Ascending aorta (tissue), 2 donors: ENCODE data around the gene HEPN1. TPM values are rescaled to one million over a fixed set of nuclear protein-coding genes. Genes with fewer than 3 reads are reported as not detected.
A peak's percentile ranks its signal among the peaks of the same experiment; 100 is the strongest.

Experiments used
- DNase-seq, 2 donors: peaks; one replicate each; pipeline ENCODE4 v3.0.0-alpha.2; 2019; ENCODE audit warnings: low spot score in 2 of 2
- H3K27ac ChIP-seq, 2 donors: fragments of 200-600 bp; sonication (generic); one replicate each; pipeline ENCODE4 v1.5.1; 2016 to 2017; ENCODE audit warnings: mild to moderate bottlenecking in 1 of 2
- H3K27me3 ChIP-seq: fragments of 200-600 bp; sonication (generic); one replicate; pipeline ENCODE4 v1.5.1; 2017
- H3K36me3 ChIP-seq, 2 donors: fragments of 200-600 bp; sonication (generic); one replicate each; pipeline ENCODE4 v1.5.1; 2016
- H3K4me1 ChIP-seq, 2 donors: fragments of 200-600 bp; sonication (generic); one replicate each; pipeline ENCODE4 v1.5.1; 2016 to 2017; ENCODE audit warnings: mild to moderate bottlenecking in 1 of 2
- H3K4me3 ChIP-seq, 2 donors: fragments of 200-600 bp; sonication (generic); one replicate each; pipeline ENCODE4 v1.5.1; 2016 to 2017; ENCODE audit warnings: mild to moderate bottlenecking in 1 of 2
- H3K9me3 ChIP-seq, 2 donors: fragments of 200-600 bp; sonication (generic); one replicate each; pipeline ENCODE4 v1.5.1; 2016
- CTCF ChIP-seq, 3 experiments: fragments of 200-600 bp in 2 of 3; fragments of 450-650 bp in 1 of 3; sonication (generic) in 2 of 3; IDR thresholded peaks; one replicate each; pipeline ENCODE4 v1.5.1; 2016 to 2019; ENCODE audit warnings: antibody characterized with exemption in 3 of 3, mild to moderate bottlenecking in 1 of 3, moderate library complexity in 1 of 3
- intact Hi-C: fragments of 100-400 bp; cut with DNase I; formaldehyde crosslinking; loops from one replicate; pipeline ENCODE4 v1.15.1; 2023
- total RNA-seq: library from RNA; depleted of rRNA; stranded (reverse); fragments of >200 nt; gene quantifications from one replicate; pipeline ENCODE4 v1.1.0, GENCODE V29; 2016

HEPN1 gene
- total RNA-seq, 1 donor from 2014 or later: not detected

- TF ChIP-seq CTCF (IDR thresholded peaks at IDR 0.05): no peak
- intact Hi-C loops: no loop called here
- no peak overlapping the region for H3K27ac ChIP-seq
- H3K4me1 ChIP-seq: no peaks in the 10 kb centered on the region
- no peaks in the 10 kb centered on the region for H3K36me3 ChIP-seq
- H3K4me3 ChIP-seq: no peak overlapping the region
- no peaks in the 10 kb centered on the region for H3K9me3 ChIP-seq
- H3K27me3 ChIP-seq: no peaks in the 10 kb centered on the region
- DNase-seq: no peak
These were observed 2.7 kb upstream of the HEPN1 start for GRCh38 chr11:124916370-124916710.

GRCh38 chr11:124917115-124917637 is 1.9 kb upstream of the HEPN1 start:
- intact Hi-C loops: no loop called here
- Histone ChIP-seq H3K4me1 (no peaks in the 10 kb centered on the region), H3K36me3 (no peaks in the 10 kb centered on the region), H3K27ac (no peak overlapping the region), H3K27me3 (no peaks in the 10 kb centered on the region), H3K4me3 (no peak overlapping the region), H3K9me3 (no peaks in the 10 kb centered on the region)
- TF ChIP-seq CTCF (IDR thresholded peaks at IDR 0.05): no peak
- DNase-seq: no peak

GRCh38 chr11:124919898-124920297 is 848 bp downstream of the HEPN1 start:
- no peaks in the 10 kb centered on the region for H3K27me3 ChIP-seq
- intact Hi-C loops: no loop called here
- no peak for DNase-seq
- TF ChIP-seq CTCF (IDR thresholded peaks at IDR 0.05): no peak
- H3K9me3 ChIP-seq: no peaks in the 10 kb centered on the region
- H3K4me1 ChIP-seq: no peaks in the 10 kb centered on the region
- H3K27ac ChIP-seq: no peak overlapping the region
- no peaks in the 10 kb centered on the region for H3K36me3 ChIP-seq
- no peak overlapping the region for H3K4me3 ChIP-seq

- no peak for TF ChIP-seq CTCF (IDR thresholded peaks at IDR 0.05)
- no peak overlapping the region for H3K27ac ChIP-seq
- intact Hi-C loops: no loop called here
- H3K4me1 ChIP-seq: no peaks in the 10 kb centered on the region
- H3K36me3 ChIP-seq: no peaks in the 10 kb centered on the region
- DNase-seq: no peak
- no peaks in the 10 kb centered on the region for H3K27me3 ChIP-seq
- peak overlapping the region in 1 of 2 donors; percentile 62 for H3K4me3 ChIP-seq
- no peaks in the 10 kb centered on the region for H3K9me3 ChIP-seq
These were observed 1.3 kb downstream of the HEPN1 start for GRCh38 chr11:124920356-124920755.

- intact Hi-C loops: no loop called here
- no peak for TF ChIP-seq CTCF (IDR thresholded peaks at IDR 0.05)
- H3K36me3 ChIP-seq: no peaks in the 10 kb centered on the region
- no peaks in the 10 kb centered on the region for H3K27me3 ChIP-seq
- no peak overlapping the region for H3K27ac ChIP-seq
- peak in 1 of 2 donors; percentile 76 for DNase-seq
- no peaks in the 10 kb centered on the region for H3K9me3 ChIP-seq
- peak overlapping the region; percentile 43 to 62 for H3K4me3 ChIP-seq
- no peaks in the 10 kb centered on the region for H3K4me1 ChIP-seq
These were observed 2.0 kb downstream of the HEPN1 start for GRCh38 chr11:124920870-124921609.
